ENCODE data around the gene RPRD1A. TPM values are rescaled to one million over a fixed set of nuclear protein-coding genes. Genes with fewer than 3 reads are reported as not detected.
"Not testable (repeated sequence)": the region's sequence is repeated elsewhere in the genome, so short reads cannot be mapped to it uniquely, and the experiment has no call there.

RPRD1A gene
- polyA plus RNA-seq, 1 donor (not counting 4 experiments of a cell fraction or from before 2014, with no cell fraction given) = 55.5 TPM

GRCh38 chr18:36066001-36066400 lies 1.4 kb downstream of the RPRD1A start:
- TF ChIP-seq CTCF (optimal IDR thresholded peaks at IDR 0.05 in 1 of 3, IDR thresholded peaks at IDR 0.05 in 1 of 3, conservative IDR thresholded peaks at IDR 0.05 in 1 of 3; ENCODE audit: extremely low read depth in 1 of 3, insufficient read depth in 2 of 3, low read length in 3 of 3) = no peak
- no peak for TF ChIP-seq EZH2 (IDR thresholded peaks at IDR 0.05; ENCODE audit: low read length)
- peak overlapping the region; percentile 94 for H3K4me2 ChIP-seq (ENCODE audit: control insufficient read depth, extremely low read depth, insufficient read depth, low read depth, low read length)
- no peaks in the 10 kb centered on the region for H3K4me1 ChIP-seq (ENCODE audit: control insufficient read depth, extremely low read depth, insufficient read depth, low read length)
- dilution Hi-C loops (cut with MboI; ENCODE audit: extremely low pct_ligation_motif_present, low sequenced_read_pairs) = no loop called here
- H3K9ac ChIP-seq (ENCODE audit: control insufficient read depth, extremely low read depth, insufficient read depth, low read length) = peak overlapping the region; percentile 92
- no peak overlapping the region for H2AFZ ChIP-seq (ENCODE audit: control insufficient read depth, low read length)
- H3K27me3 ChIP-seq (ENCODE audit: control insufficient read depth, extremely low read depth, insufficient read depth, low read length) = no peaks in the 10 kb centered on the region
- peak overlapping the region; percentile 70 to 90 (median 90) for H3K4me3 ChIP-seq (ENCODE audit: control insufficient read depth in 2 of 3, extremely low read depth in 1 of 3, insufficient read depth in 2 of 3, low read depth in 1 of 3, low read length in 3 of 3)
- peaks cover 7% of the 10 kb centered on the region for H4K20me1 ChIP-seq (ENCODE audit: control insufficient read depth, extremely low read depth, insufficient read depth, low read length)
- no peak for DNase-seq (ENCODE audit: low read depth, low spot score)
- peaks cover 0 to 7% of the 10 kb centered on the region in 2 experiments for H3K36me3 ChIP-seq (ENCODE audit: control insufficient read depth in 2 of 2, extremely low read depth in 1 of 2, insufficient read depth in 2 of 2, low read length in 2 of 2)
- no peaks in the 10 kb centered on the region for H3K9me1 ChIP-seq (ENCODE audit: control insufficient read depth, extremely low read depth, insufficient read depth, low read length)
- H3K27ac ChIP-seq (ENCODE audit: control insufficient read depth, insufficient read depth, low read length) = peak overlapping the region; percentile 92
- no peaks in the 10 kb centered on the region for H3K9me3 ChIP-seq (ENCODE audit: control insufficient read depth, low read depth, low read length)
- FAIRE-seq = no peak
- H3K79me2 ChIP-seq (ENCODE audit: control insufficient read depth, insufficient read depth, low read length) = peaks cover 61% of the 10 kb centered on the region

GRCh38 chr18:36064809-36065079 lies 2.6 kb downstream of the RPRD1A start:
- DNase-seq (ENCODE audit: low read depth, low spot score); dilution Hi-C loops (cut with MboI; ENCODE audit: extremely low pct_ligation_motif_present, low sequenced_read_pairs); H3K27me3 ChIP-seq (ENCODE audit: control insufficient read depth, extremely low read depth, insufficient read depth, low read length); H3K36me3 ChIP-seq (ENCODE audit: control insufficient read depth in 2 of 2, extremely low read depth in 1 of 2, insufficient read depth in 2 of 2, low read length in 2 of 2); H3K4me1 ChIP-seq (ENCODE audit: control insufficient read depth, extremely low read depth, insufficient read depth, low read length); H3K4me3 ChIP-seq (ENCODE audit: control insufficient read depth in 2 of 3, extremely low read depth in 1 of 3, insufficient read depth in 2 of 3, low read depth in 1 of 3, low read length in 3 of 3); H3K4me2 ChIP-seq (ENCODE audit: control insufficient read depth, extremely low read depth, insufficient read depth, low read depth, low read length); H2AFZ ChIP-seq (ENCODE audit: control insufficient read depth, low read length); H4K20me1 ChIP-seq (ENCODE audit: control insufficient read depth, extremely low read depth, insufficient read depth, low read length); FAIRE-seq; H3K9ac ChIP-seq (ENCODE audit: control insufficient read depth, extremely low read depth, insufficient read depth, low read length); H3K9me3 ChIP-seq (ENCODE audit: control insufficient read depth, low read depth, low read length); H3K9me1 ChIP-seq (ENCODE audit: control insufficient read depth, extremely low read depth, insufficient read depth, low read length); H3K27ac ChIP-seq (ENCODE audit: control insufficient read depth, insufficient read depth, low read length): not testable (repeated sequence)
- peaks cover 73% of the 10 kb centered on the region for H3K79me2 ChIP-seq (ENCODE audit: control insufficient read depth, insufficient read depth, low read length)

GRCh38 chr18:36064027-36064808 lies 3.1 kb downstream of the RPRD1A start:
- H3K4me2 ChIP-seq (ENCODE audit: control insufficient read depth, extremely low read depth, insufficient read depth, low read depth, low read length) = no peak overlapping the region
- H3K9ac ChIP-seq (ENCODE audit: control insufficient read depth, extremely low read depth, insufficient read depth, low read length) = no peak overlapping the region
- H3K27ac ChIP-seq (ENCODE audit: control insufficient read depth, insufficient read depth, low read length) = no peak overlapping the region
- no peaks in the 10 kb centered on the region for H3K4me1 ChIP-seq (ENCODE audit: control insufficient read depth, extremely low read depth, insufficient read depth, low read length)
- DNase-seq (ENCODE audit: low read depth, low spot score) (no peak), FAIRE-seq (no peak)
- H3K9me1 ChIP-seq (ENCODE audit: control insufficient read depth, extremely low read depth, insufficient read depth, low read length) = no peaks in the 10 kb centered on the region
- dilution Hi-C loops (cut with MboI; ENCODE audit: extremely low pct_ligation_motif_present, low sequenced_read_pairs) = no loop called here
- peaks cover 78% of the 10 kb centered on the region for H3K79me2 ChIP-seq (ENCODE audit: control insufficient read depth, insufficient read depth, low read length)
- H3K36me3 ChIP-seq (ENCODE audit: control insufficient read depth in 2 of 2, extremely low read depth in 1 of 2, insufficient read depth in 2 of 2, low read length in 2 of 2) = peaks cover 0 to 7% of the 10 kb centered on the region in 2 experiments
- H2AFZ ChIP-seq (ENCODE audit: control insufficient read depth, low read length) = no peak overlapping the region
- no peak overlapping the region for H3K4me3 ChIP-seq (ENCODE audit: control insufficient read depth in 2 of 3, extremely low read depth in 1 of 3, insufficient read depth in 2 of 3, low read depth in 1 of 3, low read length in 3 of 3)
- no peak for TF ChIP-seq EZH2 (IDR thresholded peaks at IDR 0.05; ENCODE audit: low read length)
- TF ChIP-seq CTCF (optimal IDR thresholded peaks at IDR 0.05 in 1 of 3, IDR thresholded peaks at IDR 0.05 in 1 of 3, conservative IDR thresholded peaks at IDR 0.05 in 1 of 3; ENCODE audit: extremely low read depth in 1 of 3, insufficient read depth in 2 of 3, low read length in 3 of 3) = no peak
- peaks cover 7% of the 10 kb centered on the region for H4K20me1 ChIP-seq (ENCODE audit: control insufficient read depth, extremely low read depth, insufficient read depth, low read length)
- no peaks in the 10 kb centered on the region for H3K27me3 ChIP-seq (ENCODE audit: control insufficient read depth, extremely low read depth, insufficient read depth, low read length)
- no peaks in the 10 kb centered on the region for H3K9me3 ChIP-seq (ENCODE audit: control insufficient read depth, low read depth, low read length)

All from keratinocyte (primary cell).